ENCODE measurements around the gene MRPL28. TPM values are rescaled to one million over a fixed set of nuclear protein-coding genes. Genes with fewer than 3 reads are reported as not detected.
A peak's percentile ranks its signal among the peaks of the same experiment; 100 is the strongest.

The MRPL28 gene
- total and polyA plus RNA-seq, 10 donors = 38.0 to 108 (median 55.8) TPM

DNA sequence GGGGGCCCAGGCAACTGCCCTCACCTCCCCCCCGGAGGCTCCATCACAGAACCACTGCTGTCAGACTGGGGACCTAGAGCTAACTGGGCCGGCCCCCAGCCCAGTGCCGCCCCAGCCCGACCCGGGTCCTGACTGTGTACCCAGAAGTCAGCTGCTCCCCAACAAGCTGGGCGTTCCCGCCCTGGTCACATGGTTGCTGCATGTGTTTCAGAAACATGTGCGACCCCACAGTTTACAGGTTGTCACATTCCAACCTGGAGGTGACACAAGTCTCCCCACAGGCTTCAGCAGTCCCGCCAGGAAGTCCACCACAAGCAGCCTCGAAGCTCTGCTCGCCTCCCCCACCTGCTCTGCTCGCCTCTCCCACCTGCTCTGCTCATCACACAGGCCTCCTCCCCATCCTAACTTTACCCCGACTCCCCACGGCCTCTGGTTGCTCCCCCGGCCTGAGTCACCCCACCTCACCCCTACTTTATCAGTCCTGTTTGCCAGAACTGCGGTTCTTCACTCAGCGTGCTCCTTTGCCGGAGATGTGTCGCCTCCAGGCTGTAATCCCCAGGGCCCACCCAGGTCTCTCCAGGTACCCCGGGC, 968 bp downstream of the MRPL28 start:
- intact Hi-C loops (cut with DNase I; ENCODE audit: low total_unique reads) = no loop called here
- WGBS, 5 donors = 85 to 94% (median 91%) methylated on average over 19 to 20 of the region's 20 CpGs

DNA sequence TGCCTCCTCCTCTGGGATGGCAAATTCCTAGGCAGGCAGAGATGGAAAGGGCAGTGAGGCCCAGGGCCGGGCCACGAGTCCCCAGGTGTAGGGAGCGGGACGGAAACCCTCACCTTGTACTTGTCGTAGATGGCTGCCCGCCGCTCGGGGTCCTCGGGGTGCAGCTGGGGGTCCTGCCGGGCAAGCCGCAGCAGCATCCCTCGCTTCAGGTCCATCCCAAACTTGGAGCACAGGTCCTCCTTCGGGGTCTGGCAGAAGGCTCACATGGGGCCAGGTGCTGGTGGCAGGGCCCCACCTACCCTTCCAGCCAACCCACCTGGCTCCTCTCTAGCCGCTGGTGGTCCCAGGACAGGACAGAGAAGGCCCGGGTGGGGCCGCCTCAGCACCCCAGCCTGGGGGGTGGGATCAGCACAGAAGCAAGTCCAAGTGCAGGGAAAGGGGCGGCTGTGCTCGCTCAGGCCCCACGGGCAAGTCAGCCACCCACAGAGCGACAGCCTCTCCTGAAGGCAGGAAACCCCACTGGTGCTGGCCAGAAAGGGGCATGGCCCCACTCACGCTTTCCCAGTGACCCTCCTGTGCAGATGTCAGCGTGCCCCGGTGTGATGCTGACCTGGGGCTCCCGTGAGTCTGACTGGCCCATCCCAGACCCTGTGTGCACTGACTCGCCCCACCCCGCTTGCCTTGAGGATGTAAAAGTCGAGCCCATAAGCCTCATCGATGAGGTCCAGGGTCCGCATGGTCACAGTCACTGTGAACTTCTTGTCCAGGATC, 1.8 kb downstream of the MRPL28 start:
- H3K9me3 ChIP-seq = no peaks in the 10 kb centered on the region
- 95 to 96% (median 95%) methylated on average over 24 to 29 of the region's 29 CpGs for WGBS, 5 donors
- peaks cover 9 to 32% (median 25%) of the 10 kb centered on the region in 6 donors for H3K4me1 ChIP-seq
- no peak overlapping the region for H3K4me3 ChIP-seq
- peaks cover 0 to 64% (median 51%) of the 10 kb centered on the region in 6 donors for H3K36me3 ChIP-seq
- H3K27me3 ChIP-seq (replicated peaks in 1 of 7) = peaks cover 0 to 14% (median 0%) of the 10 kb centered on the region in 7 donors
- TF ChIP-seq, protein P1, sequence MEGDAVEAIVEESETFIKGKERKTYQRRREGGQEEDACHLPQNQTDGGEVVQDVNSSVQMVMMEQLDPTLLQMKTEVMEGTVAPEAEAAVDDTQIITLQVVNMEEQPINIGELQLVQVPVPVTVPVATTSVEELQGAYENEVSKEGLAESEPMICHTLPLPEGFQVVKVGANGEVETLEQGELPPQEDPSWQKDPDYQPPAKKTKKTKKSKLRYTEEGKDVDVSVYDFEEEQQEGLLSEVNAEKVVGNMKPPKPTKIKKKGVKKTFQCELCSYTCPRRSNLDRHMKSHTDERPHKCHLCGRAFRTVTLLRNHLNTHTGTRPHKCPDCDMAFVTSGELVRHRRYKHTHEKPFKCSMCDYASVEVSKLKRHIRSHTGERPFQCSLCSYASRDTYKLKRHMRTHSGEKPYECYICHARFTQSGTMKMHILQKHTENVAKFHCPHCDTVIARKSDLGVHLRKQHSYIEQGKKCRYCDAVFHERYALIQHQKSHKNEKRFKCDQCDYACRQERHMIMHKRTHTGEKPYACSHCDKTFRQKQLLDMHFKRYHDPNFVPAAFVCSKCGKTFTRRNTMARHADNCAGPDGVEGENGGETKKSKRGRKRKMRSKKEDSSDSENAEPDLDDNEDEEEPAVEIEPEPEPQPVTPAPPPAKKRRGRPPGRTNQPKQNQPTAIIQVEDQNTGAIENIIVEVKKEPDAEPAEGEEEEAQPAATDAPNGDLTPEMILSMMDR (IDR thresholded peaks at IDR 0.05 in 8 of 11, conservative IDR thresholded peaks at IDR 0.05 in 3 of 11) = no peak
- TF ChIP-seq POLR2AphosphoS5 (IDR thresholded peaks at IDR 0.05) (no peak), POLR2A (IDR thresholded peaks at IDR 0.05) (no peak)
- H3K27ac ChIP-seq = no peak overlapping the region
- peak; percentile 73 for DNase-seq
- intact Hi-C loops (cut with DNase I; ENCODE audit: low total_unique reads) = no loop called here

More for the DNA sequence above, 968 bp downstream of the MRPL28 start:
- TF ChIP-seq, protein P1 (IDR thresholded peaks at IDR 0.05 in 8 of 11, conservative IDR thresholded peaks at IDR 0.05 in 3 of 11) = no peak
- no peak for TF ChIP-seq POLR2A (IDR thresholded peaks at IDR 0.05)
- no peak for TF ChIP-seq POLR2AphosphoS5 (IDR thresholded peaks at IDR 0.05)
- peak overlapping the region in 4 of 8 donors; percentile 22 to 71 (median 52) for H3K4me3 ChIP-seq
- H3K9me3 ChIP-seq = no peaks in the 10 kb centered on the region
- peaks cover 0 to 72% (median 59%) of the 10 kb centered on the region in 6 donors for H3K36me3 ChIP-seq
- peak; percentile 79 for DNase-seq
- H3K27me3 ChIP-seq (replicated peaks in 1 of 7) = peaks cover 0 to 7% (median 0%) of the 10 kb centered on the region in 7 donors
- H3K27ac ChIP-seq = no peak overlapping the region
- H3K4me1 ChIP-seq = peaks cover 9 to 32% (median 25%) of the 10 kb centered on the region in 6 donors

DNA sequence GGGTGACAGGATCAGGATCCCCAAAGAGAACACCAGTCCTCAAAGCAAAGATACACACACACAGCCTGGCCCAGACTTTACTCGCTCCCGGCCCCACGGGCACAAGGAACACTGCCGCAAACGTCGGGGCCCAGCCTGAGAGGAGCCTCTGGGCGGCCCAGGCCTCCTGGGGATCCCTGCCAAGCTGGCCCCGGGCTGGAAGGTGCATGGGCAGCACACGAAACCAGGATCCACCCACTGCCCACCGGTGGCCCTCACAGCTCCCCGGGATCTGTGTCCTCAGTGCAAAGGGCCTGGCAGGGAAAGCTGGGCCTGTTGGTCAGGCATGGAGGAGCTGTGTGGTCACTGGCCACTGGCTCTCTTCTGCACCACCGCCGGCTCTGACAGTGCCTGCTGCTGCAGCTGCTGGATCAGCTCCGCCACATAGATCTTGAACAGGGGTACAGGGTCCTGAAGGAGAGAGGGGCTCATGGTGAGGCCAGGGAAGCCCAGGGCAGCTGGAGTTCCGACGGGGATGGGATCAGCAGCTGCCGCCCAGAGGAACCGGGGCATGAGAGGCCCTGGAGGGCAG, 2.9 kb downstream of the MRPL28 start:
- intact Hi-C loops (cut with DNase I; ENCODE audit: low total_unique reads) = no loop called here
- H3K27ac ChIP-seq = no peak overlapping the region
- TF ChIP-seq POLR2A (IDR thresholded peaks at IDR 0.05) (no peak), POLR2AphosphoS5 (IDR thresholded peaks at IDR 0.05) (no peak)
- TF ChIP-seq, protein P1 (IDR thresholded peaks at IDR 0.05 in 8 of 11, conservative IDR thresholded peaks at IDR 0.05 in 3 of 11) = no peak
- 93 to 99% (median 96%) methylated on average over 15 to 18 of the region's 18 CpGs for WGBS, 5 donors
- H3K4me3 ChIP-seq = no peak overlapping the region
- H3K27me3 ChIP-seq (replicated peaks in 1 of 7) = peaks cover 0 to 26% (median 4%) of the 10 kb centered on the region in 7 donors
- peaks cover 0 to 52% (median 40%) of the 10 kb centered on the region in 6 donors for H3K36me3 ChIP-seq
- peaks cover 9 to 34% (median 25%) of the 10 kb centered on the region in 6 donors for H3K4me1 ChIP-seq
- no peaks in the 10 kb centered on the region for H3K9me3 ChIP-seq
- peak; percentile 54 for DNase-seq

Measured in spleen (tissue), 11 donors.